ENCODE measurements around the gene TOMM7. TPM values are rescaled to one million over a fixed set of nuclear protein-coding genes. Genes with fewer than 3 reads are reported as not detected.
"Not testable (repeated sequence)": the region's sequence is repeated elsewhere in the genome, so short reads cannot be mapped to it uniquely, and the experiment has no call there.

Gene TOMM7
- total RNA-seq, 2 donors from 2014 or later: 238 to 244 TPM

GRCh38 chr7:22782616-22783232, 39.9 kb downstream of the TOMM7 start:
- Mint-ChIP-seq H3K4me3 (no peak overlapping the region), H3K9me3 (no peaks in the 10 kb centered on the region), H3K36me3 (ENCODE audit: insufficient read depth in 2 of 2) (no peaks in the 10 kb centered on the region), H3K27ac (no peak overlapping the region), H3K27me3 (ENCODE audit: low read depth) (peaks cover 9% of the 10 kb centered on the region), H3K4me1 (ENCODE audit: low read depth) (no peaks in the 10 kb centered on the region)
- DNase-seq (peak; percentile 77 to 78), ATAC-seq (replicated peaks in 1 of 2) (peak; percentile 76 to 79)

- H3K36me3 Mint-ChIP-seq (ENCODE audit: insufficient read depth in 2 of 2): no peaks in the 10 kb centered on the region
- H3K4me1 Mint-ChIP-seq (ENCODE audit: low read depth): no peaks in the 10 kb centered on the region
- no peak overlapping the region for H3K27ac Mint-ChIP-seq
- no peak for ATAC-seq (replicated peaks in 1 of 2)
- no peaks in the 10 kb centered on the region for H3K9me3 Mint-ChIP-seq
- no peak for DNase-seq
- no peak overlapping the region for H3K4me3 Mint-ChIP-seq
- H3K27me3 Mint-ChIP-seq (ENCODE audit: low read depth): peaks cover 12% of the 10 kb centered on the region
Observed at GRCh38 chr7:22781230-22781711, 41.4 kb downstream of the TOMM7 start.

GRCh38 chr7:22779730-22780323, 42.8 kb downstream of the TOMM7 start:
- not testable (repeated sequence) for ATAC-seq (replicated peaks in 1 of 2); DNase-seq; H3K9me3 Mint-ChIP-seq; H3K4me1 Mint-ChIP-seq (ENCODE audit: low read depth); H3K4me3 Mint-ChIP-seq; H3K27ac Mint-ChIP-seq; H3K36me3 Mint-ChIP-seq (ENCODE audit: insufficient read depth in 2 of 2)
- H3K27me3 Mint-ChIP-seq (ENCODE audit: low read depth): peaks cover 12% of the 10 kb centered on the region

GRCh38 chr7:22776964-22777363, 45.7 kb downstream of the TOMM7 start:
- DNase-seq (no peak), ATAC-seq (replicated peaks in 1 of 2) (no peak)
- Mint-ChIP-seq H3K36me3 (ENCODE audit: insufficient read depth in 2 of 2) (no peaks in the 10 kb centered on the region), H3K4me3 (no peak overlapping the region), H3K4me1 (ENCODE audit: low read depth) (no peaks in the 10 kb centered on the region), H3K27me3 (ENCODE audit: low read depth) (peaks cover 12% of the 10 kb centered on the region), H3K9me3 (no peaks in the 10 kb centered on the region), H3K27ac (no peak overlapping the region)

GRCh38 chr7:22772885-22773284, 49.8 kb downstream of the TOMM7 start:
- no peak for ATAC-seq (replicated peaks in 1 of 2)
- Mint-ChIP-seq H3K4me3 (no peak overlapping the region), H3K4me1 (ENCODE audit: low read depth) (no peaks in the 10 kb centered on the region), H3K27me3 (ENCODE audit: low read depth) (peaks cover 37% of the 10 kb centered on the region), H3K36me3 (ENCODE audit: insufficient read depth in 2 of 2) (no peaks in the 10 kb centered on the region), H3K27ac (no peak overlapping the region), H3K9me3 (no peaks in the 10 kb centered on the region)
- DNase-seq: no peak

GRCh38 chr7:22771872-22772228, 50.8 kb downstream of the TOMM7 start:
- Mint-ChIP-seq H3K9me3 (no peaks in the 10 kb centered on the region), H3K27me3 (ENCODE audit: low read depth) (peaks cover 41% of the 10 kb centered on the region), H3K4me1 (ENCODE audit: low read depth) (no peaks in the 10 kb centered on the region), H3K36me3 (ENCODE audit: insufficient read depth in 2 of 2) (no peaks in the 10 kb centered on the region), H3K27ac (no peak overlapping the region), H3K4me3 (no peak overlapping the region)
- no peak for ATAC-seq (replicated peaks in 1 of 2)
- DNase-seq: no peak

GRCh38 chr7:22771194-22771871, 51.3 kb downstream of the TOMM7 start:
- H3K27me3 Mint-ChIP-seq (ENCODE audit: low read depth): peaks cover 47% of the 10 kb centered on the region
- no peaks in the 10 kb centered on the region for H3K36me3 Mint-ChIP-seq (ENCODE audit: insufficient read depth in 2 of 2)
- H3K4me1 Mint-ChIP-seq (ENCODE audit: low read depth): no peaks in the 10 kb centered on the region
- no peak overlapping the region for H3K27ac Mint-ChIP-seq
- H3K9me3 Mint-ChIP-seq: no peaks in the 10 kb centered on the region
- DNase-seq (no peak), ATAC-seq (replicated peaks in 1 of 2) (no peak)
- no peak overlapping the region for H3K4me3 Mint-ChIP-seq

DNA sequence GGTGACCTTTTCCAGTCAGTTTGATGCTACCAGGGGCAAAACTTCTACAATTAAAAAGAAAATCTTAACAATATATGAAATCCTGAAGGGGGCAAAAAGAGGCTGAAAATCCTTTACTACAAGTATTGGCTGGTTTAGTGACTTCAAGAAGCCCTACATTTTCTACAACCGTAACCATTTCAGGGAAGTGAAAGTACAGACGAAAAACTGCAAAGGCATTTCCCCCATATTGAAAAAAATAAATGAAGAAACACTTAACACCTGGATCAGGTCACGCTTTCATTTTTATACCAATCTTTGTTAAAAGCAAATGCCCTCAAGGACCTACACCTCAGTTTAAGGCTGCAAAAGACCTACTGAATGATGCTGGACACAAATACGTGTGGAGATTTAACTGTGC, 57.0 kb downstream of the TOMM7 start:
- Mint-ChIP-seq H3K9me3 (no peaks in the 10 kb centered on the region), H3K4me1 (ENCODE audit: low read depth) (no peaks in the 10 kb centered on the region), H3K4me3 (no peak overlapping the region), H3K36me3 (ENCODE audit: insufficient read depth in 2 of 2) (no peaks in the 10 kb centered on the region), H3K27ac (no peak overlapping the region), H3K27me3 (ENCODE audit: low read depth) (peaks cover 71% of the 10 kb centered on the region)
- DNase-seq (no peak), ATAC-seq (replicated peaks in 1 of 2) (no peak)

Other genes with a start within 250 kb of the TOMM7 start
- 1 to 10 TPM in 1 of 2 donors, under 1 TPM in 1; 0.46 to 2.4 TPM for gene IL6, start 95.6 kb downstream of the TOMM7 start, total RNA-seq
- gene HYCC1, start 191.3 kb upstream of the TOMM7 start, total RNA-seq: 10 to 100 TPM; 25.3 to 26.0 TPM